Stimulated activated CD4-positive, alpha-beta T cell treated with anti-CD3 and anti-CD28 coated beads, Interleukin-12 subunit alpha, Interleukin-12 subunit beta, amount 100 ng/mL, for 4 hours (primary cell): Measurements from ENCODE around the gene EXD3.

ENCODE experiments used
- DNase-seq: peaks from one replicate; pipeline ENCODE4 v3.0.0-alpha.2; 2020

EXD3 gene

GRCh38 chr9:137278721-137279711 lies 143.9 kb downstream of the EXD3 start:
- DNase-seq, result no peak

- no peak for DNase-seq
Observed at GRCh38 chr9:137278061-137278701, 144.8 kb downstream of the EXD3 start.

DNA sequence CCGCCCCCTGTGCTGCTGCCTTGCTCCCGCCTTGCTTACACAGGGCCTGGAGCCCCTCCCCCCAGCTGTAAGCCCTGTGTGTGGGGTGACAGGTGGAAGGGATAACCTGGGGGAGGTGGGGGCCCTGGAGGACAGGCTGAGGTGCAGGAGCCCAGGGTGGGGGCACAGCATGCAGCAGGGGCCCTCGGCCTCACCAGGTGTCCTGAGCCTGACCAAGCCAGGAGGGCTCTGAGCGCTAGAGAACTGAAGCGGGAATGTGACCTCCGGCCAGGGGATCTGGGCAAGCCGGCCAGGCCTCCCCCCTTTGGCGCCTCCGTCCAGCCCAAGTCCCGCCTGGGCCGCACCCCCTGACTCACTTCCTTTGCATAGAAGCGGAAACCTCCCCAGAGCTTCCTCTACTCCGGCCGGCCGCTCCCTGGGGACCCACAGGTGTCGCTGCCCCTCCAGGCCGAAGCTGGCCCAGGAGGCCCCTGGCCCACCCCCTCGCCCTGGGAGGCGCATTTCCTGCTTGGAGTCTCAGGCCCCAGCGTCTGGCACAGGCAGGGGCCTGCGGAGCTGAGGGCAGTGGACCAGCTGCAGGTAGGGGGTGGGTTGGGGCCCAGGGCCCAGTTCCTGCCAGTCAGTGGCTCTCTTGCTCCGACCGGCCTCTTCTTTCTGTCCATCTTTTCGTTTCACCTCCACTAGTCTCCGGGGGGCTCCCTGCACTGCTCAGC lies 145.5 kb downstream of the EXD3 start, which contains the start of gene TOR4A:
Gene TOR4A (plus strand): TSS at position 398 of the 713 bp plus-strand sequence. CDS start 964 bp downstream, outside the sequence.
- no peak for DNase-seq

DNA sequence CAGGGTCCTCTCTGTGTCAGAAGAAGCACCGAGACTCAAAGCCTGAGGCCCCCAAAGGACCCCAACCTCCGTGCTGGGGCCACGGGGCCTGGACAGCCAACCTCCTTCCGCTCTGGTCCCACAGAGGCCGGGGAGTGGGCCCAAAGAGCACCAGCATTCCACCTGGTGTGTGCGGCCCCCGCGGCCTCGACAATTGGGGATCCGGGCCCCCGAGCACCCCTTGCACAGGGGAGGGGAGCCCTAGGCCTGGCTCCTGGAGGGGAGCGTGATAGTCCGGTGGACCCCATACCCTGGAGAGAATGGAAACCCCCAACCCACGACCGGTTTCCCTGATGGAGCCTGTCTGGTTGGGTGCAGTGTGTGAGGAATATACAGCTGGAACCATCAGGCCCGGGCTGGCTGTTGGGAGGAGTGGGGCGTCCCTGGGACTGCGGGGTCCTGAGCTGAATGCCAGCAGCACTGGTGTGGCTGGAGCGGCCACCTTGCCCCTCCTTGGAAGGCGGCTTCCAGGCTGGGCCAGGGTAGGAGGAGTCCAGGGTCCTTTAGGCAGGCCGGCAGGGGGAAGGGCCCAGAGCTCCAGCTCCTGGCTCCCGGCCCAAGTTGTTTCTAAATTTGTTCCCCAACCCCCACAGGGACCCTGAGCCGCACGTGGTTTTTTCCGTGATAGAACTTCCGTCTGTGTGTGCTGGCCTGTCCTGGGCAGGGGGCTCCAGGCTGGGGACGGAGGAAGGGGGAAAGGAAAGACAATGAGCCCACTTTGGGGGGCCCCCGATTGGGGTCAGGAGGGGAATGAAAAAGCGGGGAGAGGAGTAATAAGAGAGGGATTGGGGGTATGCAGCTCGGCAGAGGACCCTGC lies 146.3 kb downstream of the EXD3 start:
- DNase-seq, result no peak

- DNase-seq, result no peak
Observed at GRCh38 chr9:137275588-137276472, 147.1 kb downstream of the EXD3 start.

DNA sequence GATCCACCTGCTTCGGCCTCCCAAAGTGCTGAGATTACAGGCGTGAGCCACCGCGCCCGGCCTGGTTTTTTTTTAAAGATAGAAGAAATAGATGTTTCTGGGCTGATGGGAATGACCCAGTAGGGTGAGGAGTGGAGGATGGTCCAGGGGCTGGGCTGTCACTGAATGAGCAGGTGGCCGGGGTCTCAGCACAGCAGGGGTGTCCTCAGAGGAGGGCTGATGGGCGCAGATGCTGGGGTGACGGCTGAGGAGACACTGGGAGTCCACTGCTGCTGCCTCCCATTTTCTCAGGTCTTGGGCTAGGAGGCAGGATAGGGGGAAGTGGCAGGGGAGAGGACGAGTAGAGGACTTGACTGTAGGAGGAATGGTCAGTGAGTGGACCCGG lies 147.8 kb downstream of the EXD3 start:
- no peak for DNase-seq

GRCh38 chr9:137273611-137274320 lies 149.2 kb downstream of the EXD3 start:
- DNase-seq, result no peak

- no peak for DNase-seq
Observed at GRCh38 chr9:137273095-137273490, 149.9 kb downstream of the EXD3 start.

GRCh38 chr9:137272241-137273094 lies 150.5 kb downstream of the EXD3 start:
- no peak for DNase-seq

GRCh38 chr9:137271696-137272076 lies 151.3 kb downstream of the EXD3 start:
- no peak for DNase-seq

- DNase-seq, result no peak
Observed at GRCh38 chr9:137270929-137271695, 151.8 kb downstream of the EXD3 start.

- no peak for DNase-seq
Observed at GRCh38 chr9:137269231-137269772, 153.7 kb downstream of the EXD3 start.

DNA sequence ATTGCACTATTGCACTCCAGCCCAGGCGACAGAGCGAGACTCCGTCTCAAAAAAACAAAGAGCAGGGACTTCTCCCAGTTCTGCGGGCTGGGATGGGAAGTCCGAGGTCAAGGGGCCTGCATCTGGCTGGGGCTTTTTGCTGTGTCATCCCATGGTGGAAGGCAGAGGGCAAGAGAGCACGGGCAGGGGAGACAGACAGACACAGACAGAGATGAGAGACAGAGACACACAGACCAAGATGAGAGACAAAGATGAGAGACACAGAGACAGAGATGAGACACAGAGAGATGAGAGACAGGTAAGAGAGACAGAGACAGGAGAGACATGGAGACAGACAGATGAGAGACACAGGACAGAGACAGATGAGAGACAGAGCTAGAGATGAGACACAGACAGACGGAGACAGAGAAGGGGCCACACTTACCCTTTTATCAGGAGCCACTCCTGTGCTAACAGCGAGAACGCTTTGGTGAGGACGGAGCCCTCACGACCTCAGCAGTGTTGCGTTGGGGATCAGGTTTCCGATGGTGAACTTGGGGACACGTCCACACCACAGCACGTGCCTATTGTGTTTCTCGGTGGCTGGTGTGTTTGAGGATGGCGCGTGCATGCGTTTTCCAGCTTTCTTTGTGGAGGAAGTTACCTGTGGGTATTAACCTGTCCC lies 154.3 kb downstream of the EXD3 start:
- no peak for DNase-seq

GRCh38 chr9:137267933-137268355 lies 155.0 kb downstream of the EXD3 start:
- DNase-seq, result no peak

DNA sequence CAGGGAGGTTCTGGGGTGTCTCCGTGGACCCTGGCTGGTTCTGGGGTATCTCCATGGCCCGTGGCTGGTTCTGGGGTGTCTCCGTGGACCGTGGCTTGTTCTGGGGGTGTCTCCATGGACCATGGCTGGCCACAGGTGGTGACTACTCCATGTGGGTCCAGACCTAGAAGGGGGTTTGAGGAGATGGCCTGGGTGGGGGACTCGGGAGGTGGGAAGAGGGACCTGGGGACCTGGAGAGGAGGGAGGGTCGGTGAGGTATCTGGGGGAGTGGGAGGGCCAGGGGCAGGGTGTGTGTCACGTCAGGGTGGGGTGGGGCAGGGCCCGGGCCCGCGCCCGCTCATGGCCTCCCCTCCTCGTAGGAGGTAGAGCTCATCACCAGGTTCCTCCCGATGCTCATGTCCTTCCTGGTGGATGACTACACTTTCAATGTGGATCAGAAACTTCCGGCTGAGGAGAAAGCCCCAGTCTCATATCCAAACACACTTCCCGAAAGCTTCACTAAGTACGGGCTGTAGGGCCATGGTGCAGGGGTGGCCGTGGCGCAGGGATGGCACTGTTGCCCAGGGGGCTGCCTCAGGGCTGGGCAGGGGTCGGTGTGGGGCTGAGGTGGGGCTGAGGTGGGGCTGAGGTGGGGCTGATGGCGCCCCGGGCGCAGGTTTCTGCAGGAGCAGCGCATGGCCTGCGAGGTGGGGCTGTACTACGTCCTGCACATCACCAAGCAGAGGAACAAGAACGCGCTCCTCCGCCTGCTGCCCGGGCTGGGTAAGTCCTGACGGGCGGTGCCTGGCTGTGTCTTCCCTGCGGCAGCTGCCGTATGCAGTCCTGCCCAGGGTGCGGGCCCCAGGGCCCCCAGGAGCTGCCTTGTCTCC lies 156.1 kb downstream of the EXD3 start:
- no peak for DNase-seq

- DNase-seq, result no peak
Observed at GRCh38 chr9:137266162-137266527, 156.8 kb downstream of the EXD3 start.
